Sigmoid colon (tissue), 4 donors: Measurements from ENCODE around the gene WDR11.

Source experiments
- CTCF ChIP-seq, 4 experiments: fragments of 450-650 bp in 3 of 4; fragments of 200-600 bp in 1 of 4; IDR thresholded peaks; one replicate each; pipeline ENCODE4 v1.5.1; 2016 to 2019; ENCODE audit warnings: antibody characterized with exemption in 4 of 4, mild to moderate bottlenecking in 3 of 4, moderate library complexity in 2 of 4
- EP300 ChIP-seq, 4 donors: sonication (generic); formaldehyde crosslinking; IDR thresholded peaks; one replicate each; pipeline ENCODE4 v1.6.1; 2017; ENCODE audit warnings: antibody characterized with exemption in 4 of 4
- POLR2AphosphoS5 ChIP-seq, 4 donors: sonication (generic); formaldehyde crosslinking; IDR thresholded peaks; one replicate each; pipeline ENCODE4 v1.6.1; 2017; ENCODE audit warnings: antibody characterized with exemption in 4 of 4

- TF ChIP-seq CTCF (IDR thresholded peaks at IDR 0.05) (no peak), POLR2AphosphoS5 (IDR thresholded peaks at IDR 0.05) (no peak), EP300 (IDR thresholded peaks at IDR 0.05) (no peak)
These were observed 38.1 kb upstream of the WDR11 start for GRCh38 chr10:120813085-120813484.
